Esophagus squamous epithelium (tissue), 4 donors: Measurements from ENCODE around the gene TRAPPC2.

ENCODE experiments used
- CTCF ChIP-seq, 6 experiments: fragments of 450-650 bp in 4 of 6; fragments of 200-600 bp in 2 of 6; sonication (generic) in 2 of 6; IDR thresholded peaks; one replicate each; pipeline ENCODE4 v1.5.1; 2016 to 2019; ENCODE audit warnings: antibody characterized with exemption in 6 of 6, mild to moderate bottlenecking in 4 of 6, moderate library complexity in 4 of 6
- POLR2A ChIP-seq, 4 donors: fragments of 450-650 bp; IDR thresholded peaks; one replicate each; pipeline ENCODE4 v1.6.1; 2017; ENCODE audit warnings: antibody characterized with exemption in 4 of 4, mild to moderate bottlenecking in 4 of 4, moderate library complexity in 3 of 4

DNA sequence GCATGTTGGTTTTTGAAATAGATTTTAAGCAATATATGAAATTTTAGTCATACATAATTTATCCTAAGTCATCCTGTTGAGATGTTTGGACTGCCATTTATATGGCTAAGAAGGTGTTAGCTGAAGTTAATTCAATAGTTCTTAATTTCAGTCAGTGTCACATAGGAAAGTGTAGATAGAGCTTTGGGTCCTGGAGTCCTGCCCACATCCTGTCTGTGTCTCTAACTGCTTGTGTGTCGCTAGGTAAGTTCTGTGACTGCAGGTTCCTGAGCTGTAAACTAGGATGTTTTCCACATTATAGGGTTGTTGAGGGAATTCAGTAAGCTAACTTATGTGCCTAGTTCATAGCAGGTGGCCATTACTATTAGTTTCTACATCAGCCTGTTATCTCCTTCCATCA is 20.8 kb upstream of the TRAPPC2 start:
- TF ChIP-seq CTCF (IDR thresholded peaks at IDR 0.05) (no peak), POLR2A (IDR thresholded peaks at IDR 0.05) (no peak)
